LNCaP clone FGC (cell line): ENCODE measurements around the gene DYNC1I1.

Source experiments
- DNase-seq: peaks from one replicate; pipeline ENCODE4 v3.0.0-alpha.2; 2011; ENCODE audit warnings: low read depth
- H3K4me3 ChIP-seq: 2 replicates; pipeline ENCODE4 v1.5.1; 2011; ENCODE audit warnings: mild to moderate bottlenecking, low read depth, low read length, control low read depth
- CTCF ChIP-seq: IDR thresholded peaks from 2 replicates; pipeline ENCODE4 v1.5.1; 2012; ENCODE audit warnings: mild to moderate bottlenecking; ENCODE audit not compliant: control insufficient read depth, insufficient read depth; ENCODE audit errors: extremely low read depth

Gene DYNC1I1

GRCh38 chr7:95843286-95843685 lies 70.9 kb downstream of the DYNC1I1 start:
- DNase-seq = no peak

GRCh38 chr7:95845007-95845406 lies 72.7 kb downstream of the DYNC1I1 start:
- no peak for DNase-seq

More at GRCh38 chr7:95843286-95843685, 70.9 kb downstream of the DYNC1I1 start:
- H3K4me3 ChIP-seq = no peak overlapping the region
- TF ChIP-seq CTCF = peak; percentile 34; the same call in 1 of the 2 replicates

GRCh38 chr7:95847061-95847460 lies 74.7 kb downstream of the DYNC1I1 start:
- no peak overlapping the region for H3K4me3 ChIP-seq
- DNase-seq = no peak
- no peak for TF ChIP-seq CTCF

More at GRCh38 chr7:95845007-95845406, 72.7 kb downstream of the DYNC1I1 start:
- no peak overlapping the region for H3K4me3 ChIP-seq
- TF ChIP-seq CTCF = no peak

GRCh38 chr7:95859429-95859828 lies 87.1 kb downstream of the DYNC1I1 start:
- TF ChIP-seq CTCF = no peak
- DNase-seq = no peak
- H3K4me3 ChIP-seq = no peak overlapping the region

- no peak for DNase-seq
- TF ChIP-seq CTCF = no peak
- H3K4me3 ChIP-seq = no peak overlapping the region
Measured at GRCh38 chr7:95861041-95861440, 88.7 kb downstream of the DYNC1I1 start.

- no peak for DNase-seq
- H3K4me3 ChIP-seq = no peak overlapping the region
- no peak for TF ChIP-seq CTCF
Measured at GRCh38 chr7:95863623-95864022, 91.3 kb downstream of the DYNC1I1 start.

- TF ChIP-seq CTCF = peak; percentile 75
- no peak overlapping the region for H3K4me3 ChIP-seq
- DNase-seq = no peak
Measured at GRCh38 chr7:95865716-95866371, 93.5 kb downstream of the DYNC1I1 start.
